ENCODE data around the gene GOLT1A. TPM values are rescaled to one million over a fixed set of nuclear protein-coding genes. Genes with fewer than 3 reads are reported as not detected.

Gene GOLT1A
- total and polyA plus RNA-seq, 2 of the 8 experiments (the other 6 are each of a cell fraction or from before 2014, with no cell fraction given) = 7.5 to 8.5 TPM

DNA sequence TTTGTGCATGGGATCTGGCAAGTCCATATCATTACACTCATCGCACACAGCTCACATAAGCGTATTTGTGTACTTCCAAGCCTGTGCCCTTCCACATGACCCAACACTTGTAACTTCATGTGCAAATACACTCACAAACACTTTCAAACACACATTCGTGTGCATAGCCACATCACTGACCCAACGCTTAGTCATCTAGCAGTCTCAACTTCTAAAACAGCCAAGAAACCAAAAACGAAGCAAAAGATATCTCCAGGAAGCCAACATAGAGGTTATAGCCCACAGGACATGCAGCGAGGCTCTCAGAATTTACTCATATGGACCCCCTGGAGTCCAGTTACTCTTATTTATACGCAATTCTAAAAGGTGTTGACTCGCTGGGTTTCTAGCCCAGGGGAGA is 10.9 kb upstream of the GOLT1A start:
- H3K18ac ChIP-seq (ENCODE audit: extremely low read depth, low read length) = no peak overlapping the region
- H4K20me1 ChIP-seq (replicated peaks in 1 of 2; ENCODE audit: control insufficient read depth in 1 of 2, insufficient read depth in 2 of 2, low read length in 2 of 2) = no peaks in the 10 kb centered on the region
- H2BK20ac ChIP-seq (ENCODE audit: low read length) = no peak overlapping the region
- no peaks in the 10 kb centered on the region for H3K27me3 ChIP-seq (replicated peaks in 1 of 4; ENCODE audit: control insufficient read depth in 3 of 4, extremely low read depth in 1 of 4, insufficient read depth in 3 of 4, low read length in 3 of 4)
- H3K4me3 ChIP-seq (ENCODE audit: extremely low read depth in 1 of 4, insufficient read depth in 2 of 4, low read depth in 3 of 4, low read length in 4 of 4) = no peak overlapping the region
- no peaks in the 10 kb centered on the region for H3K23me2 ChIP-seq (ENCODE audit: low read depth, low read length)
- no peak overlapping the region for H2BK12ac ChIP-seq (ENCODE audit: low read depth, low read length)
- no peak overlapping the region for H3K27ac ChIP-seq (ENCODE audit: low read depth, low read length)
- WGBS, 2 experiments (ENCODE audit: extremely low coverage in 1 of 2, insufficient coverage in 1 of 2, insufficient read length in 1 of 2, insufficient replicate concordance in 2 of 2, low coverage in 1 of 2, low lambda C conversion rate in 2 of 2, missing lambda C conversion rate in 1 of 2) = 88% methylated on average over 8 of the region's 8 CpGs; no CpG with 5 or more reads in 1 of the 2 experiments
- no peak overlapping the region for H2BK15ac ChIP-seq (ENCODE audit: low read length)
- no peak overlapping the region for H2BK120ac ChIP-seq (replicated peaks; ENCODE audit: low read depth, low read length)
- H2AK5ac ChIP-seq (ENCODE audit: low read depth, low read length) = no peak overlapping the region
- H3K79me1 ChIP-seq (ENCODE audit: low read depth, low read length) = no peaks in the 10 kb centered on the region
- no peak overlapping the region for H2AFZ ChIP-seq (ENCODE audit: low read length)
- H4K91ac ChIP-seq (replicated peaks; ENCODE audit: insufficient read length, low read length) = no peak overlapping the region
- CTCF ChIA-PET (ENCODE audit: partially characterized antibody) = interaction anchor here (1.4 kb wide), 1 partner anchor 18 kb away, joined by 5 read pairs; no protein-coding TSS in a partner anchor
- H3K14ac ChIP-seq (ENCODE audit: insufficient read length) = no peak overlapping the region
- no peaks in the 10 kb centered on the region for H3K9me3 ChIP-seq (ENCODE audit: insufficient read depth in 2 of 2, low read depth in 1 of 2, low read length in 1 of 2)
- no peak overlapping the region for H3K56ac ChIP-seq (replicated peaks; ENCODE audit: insufficient read length, low read depth, low read length)
- no peaks in the 10 kb centered on the region for H3K79me2 ChIP-seq (ENCODE audit: control insufficient read depth in 1 of 2, insufficient read depth in 2 of 2, low read length in 2 of 2)
- H4K5ac ChIP-seq (ENCODE audit: insufficient read length, low read depth, low read length) = no peak overlapping the region
- no peak overlapping the region for H3K9ac ChIP-seq (replicated peaks in 1 of 4; ENCODE audit: extremely low read depth in 1 of 4, low read depth in 3 of 4, low read length in 3 of 4)
- POLR2A ChIA-PET (ENCODE audit: partially characterized antibody) = no interaction called here
- no peak overlapping the region for H2BK5ac ChIP-seq (ENCODE audit: low read depth, low read length)
- 0 out of 7 replicates have a peak, but pooled peaks cover 0 to 2% (median 0%) of the 10 kb centered on the region in 4 experiments for H3K4me1 ChIP-seq (replicated peaks in 1 of 4; ENCODE audit: control insufficient read depth in 3 of 4, insufficient read depth in 4 of 4, low read length in 3 of 4)
- no peak for FAIRE-seq
- no peak overlapping the region for H3K4me2 ChIP-seq (ENCODE audit: insufficient read depth in 1 of 2, low read depth in 2 of 2, low read length in 2 of 2)
- no peaks in the 10 kb centered on the region; a peak in 1 of 8 replicates for H3K36me3 ChIP-seq (ENCODE audit: control insufficient read depth in 2 of 4, insufficient read depth in 4 of 4, low read length in 3 of 4)
- H3K23ac ChIP-seq (ENCODE audit: insufficient read length) = no peak overlapping the region
- no peak overlapping the region for H4K8ac ChIP-seq (ENCODE audit: extremely low read depth, insufficient read depth, low read length)
- no peak for DNase-seq (ENCODE audit: low read depth in 1 of 2, low spot score in 2 of 2)
- no peak overlapping the region for H3K4ac ChIP-seq (replicated peaks; ENCODE audit: insufficient read length, low read depth, low read length)
- TF ChIP-seq EZH2 (IDR thresholded peaks at IDR 0.05; ENCODE audit: low read depth, low read length, severe bottlenecking) (no peak), CEBPB (IDR thresholded peaks at IDR 0.05; ENCODE audit: low read depth, low read length) (no peak), FOSL1 (IDR thresholded peaks at IDR 0.05; ENCODE audit: insufficient read depth, low read depth, low read length) (no peak), RAD21 (IDR thresholded peaks at IDR 0.05 in 1 of 2, conservative IDR thresholded peaks at IDR 0.05 in 1 of 2; ENCODE audit: low read depth in 2 of 2, low read length in 2 of 2) (no peak), EGR1 (IDR thresholded peaks at IDR 0.05; ENCODE audit: borderline replicate concordance, low read depth, low read length) (no peak), CHD2 (IDR thresholded peaks at IDR 0.05; ENCODE audit: low read length) (no peak), CBX5 (IDR thresholded peaks at IDR 0.05; ENCODE audit: low read depth, low read length) (no peak)
- TF ChIP-seq, protein P1, sequence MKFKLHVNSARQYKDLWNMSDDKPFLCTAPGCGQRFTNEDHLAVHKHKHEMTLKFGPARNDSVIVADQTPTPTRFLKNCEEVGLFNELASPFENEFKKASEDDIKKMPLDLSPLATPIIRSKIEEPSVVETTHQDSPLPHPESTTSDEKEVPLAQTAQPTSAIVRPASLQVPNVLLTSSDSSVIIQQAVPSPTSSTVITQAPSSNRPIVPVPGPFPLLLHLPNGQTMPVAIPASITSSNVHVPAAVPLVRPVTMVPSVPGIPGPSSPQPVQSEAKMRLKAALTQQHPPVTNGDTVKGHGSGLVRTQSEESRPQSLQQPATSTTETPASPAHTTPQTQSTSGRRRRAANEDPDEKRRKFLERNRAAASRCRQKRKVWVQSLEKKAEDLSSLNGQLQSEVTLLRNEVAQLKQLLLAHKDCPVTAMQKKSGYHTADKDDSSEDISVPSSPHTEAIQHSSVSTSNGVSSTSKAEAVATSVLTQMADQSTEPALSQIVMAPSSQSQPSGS (IDR thresholded peaks at IDR 0.05; ENCODE audit: low read length) = no peak
- TF ChIP-seq, protein P2, sequence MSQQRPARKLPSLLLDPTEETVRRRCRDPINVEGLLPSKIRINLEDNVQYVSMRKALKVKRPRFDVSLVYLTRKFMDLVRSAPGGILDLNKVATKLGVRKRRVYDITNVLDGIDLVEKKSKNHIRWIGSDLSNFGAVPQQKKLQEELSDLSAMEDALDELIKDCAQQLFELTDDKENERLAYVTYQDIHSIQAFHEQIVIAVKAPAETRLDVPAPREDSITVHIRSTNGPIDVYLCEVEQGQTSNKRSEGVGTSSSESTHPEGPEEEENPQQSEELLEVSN (IDR thresholded peaks at IDR 0.05) = no peak
